Stimulated activated CD4-positive, alpha-beta T cell treated with anti-CD3 and anti-CD28 coated beads, Interleukin-1b, Interleukin-23, amount 100 ng/mL, for 48 hours (primary cell): ENCODE data around the gene RHOJ.
"Not testable (repeated sequence)": the region's sequence is repeated elsewhere in the genome, so short reads cannot be mapped to it uniquely, and the experiment has no call there.

Experiments used
- DNase-seq: peaks from one replicate; pipeline ENCODE4 v3.0.0-alpha.2; 2020

The RHOJ gene

DNA sequence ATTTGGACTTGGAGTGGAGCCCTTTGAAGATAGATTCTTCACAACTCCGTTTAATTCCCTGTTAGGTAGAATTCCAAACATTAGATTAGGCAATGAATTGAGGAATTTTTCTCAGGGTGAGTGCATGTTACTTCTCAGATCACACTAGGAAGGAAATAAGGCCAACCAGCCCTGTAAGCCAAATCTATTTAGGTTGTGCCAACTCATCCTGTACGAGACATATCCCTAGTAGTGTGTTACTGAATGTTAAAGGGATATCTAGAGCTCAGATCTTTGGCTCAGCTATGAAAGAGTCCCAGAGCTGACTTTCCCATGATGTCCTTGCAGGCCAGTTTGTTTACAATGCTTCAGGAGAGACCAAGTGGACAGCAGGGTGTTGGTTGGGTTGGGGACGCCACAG, 68.9 kb downstream of the RHOJ start:
- DNase-seq, result no peak

DNA sequence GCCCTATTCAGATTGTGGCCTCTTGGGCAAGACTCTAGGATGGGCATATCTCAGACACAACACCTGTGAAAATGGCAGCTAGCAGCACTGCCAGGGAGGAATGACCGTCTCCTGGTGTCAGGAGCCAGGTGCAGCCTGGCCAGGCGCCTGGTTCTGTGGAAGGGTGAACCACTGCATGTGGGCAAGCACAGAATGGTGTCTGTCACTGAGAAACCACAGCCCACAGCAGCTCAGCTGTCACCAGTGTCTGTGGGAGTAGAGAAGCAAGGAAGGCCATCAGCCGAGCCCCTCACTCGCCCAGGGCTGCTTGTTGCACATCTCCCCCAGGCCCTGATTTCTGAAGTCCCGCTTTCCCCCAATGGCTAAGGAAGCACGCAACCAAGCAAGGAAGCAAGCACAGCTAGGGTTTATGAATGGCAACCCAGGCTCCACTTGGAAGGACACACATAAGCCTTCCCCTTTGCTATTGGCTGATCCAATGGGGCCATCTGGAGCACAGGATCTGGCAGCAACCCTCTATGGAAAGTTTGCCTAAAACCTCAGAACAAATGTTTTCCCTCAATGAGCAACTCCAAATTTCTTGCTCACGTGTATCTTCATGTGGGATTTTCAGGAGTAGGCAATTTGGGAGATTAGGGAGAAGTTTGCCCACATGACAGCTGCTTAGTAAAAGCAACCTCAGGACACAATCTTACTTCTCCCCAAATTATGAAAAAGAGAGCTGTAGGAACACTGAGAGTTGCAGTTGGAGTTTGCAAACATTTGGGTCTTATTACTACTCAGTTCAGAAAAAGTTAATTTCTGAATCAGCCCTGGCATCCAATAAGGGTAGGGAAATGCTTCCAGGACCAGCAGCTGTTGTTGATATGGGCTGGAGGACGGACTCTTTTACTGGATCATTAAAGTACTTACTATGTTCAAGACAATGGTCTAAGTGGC, 69.7 kb downstream of the RHOJ start:
- DNase-seq, result no peak

DNA sequence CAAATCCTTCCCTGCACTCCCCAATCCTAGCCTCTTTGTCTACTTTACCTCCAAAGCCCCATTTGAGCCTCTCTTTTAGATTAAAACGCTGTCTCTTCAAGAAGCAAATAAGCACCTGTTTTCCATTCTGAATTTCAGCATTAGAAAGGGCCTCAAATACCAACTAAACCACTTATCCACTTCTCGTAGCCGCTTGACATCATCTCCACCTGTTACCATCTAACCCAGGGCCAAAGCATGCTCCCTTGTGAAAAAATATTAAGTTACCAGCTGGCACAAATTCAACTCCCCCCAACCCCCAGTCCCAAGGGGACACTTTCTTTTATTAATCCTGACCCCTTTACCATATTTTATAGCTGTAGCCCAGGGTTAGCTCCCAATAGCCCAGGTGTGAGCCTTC, 71.4 kb downstream of the RHOJ start:
- no peak for DNase-seq

DNA sequence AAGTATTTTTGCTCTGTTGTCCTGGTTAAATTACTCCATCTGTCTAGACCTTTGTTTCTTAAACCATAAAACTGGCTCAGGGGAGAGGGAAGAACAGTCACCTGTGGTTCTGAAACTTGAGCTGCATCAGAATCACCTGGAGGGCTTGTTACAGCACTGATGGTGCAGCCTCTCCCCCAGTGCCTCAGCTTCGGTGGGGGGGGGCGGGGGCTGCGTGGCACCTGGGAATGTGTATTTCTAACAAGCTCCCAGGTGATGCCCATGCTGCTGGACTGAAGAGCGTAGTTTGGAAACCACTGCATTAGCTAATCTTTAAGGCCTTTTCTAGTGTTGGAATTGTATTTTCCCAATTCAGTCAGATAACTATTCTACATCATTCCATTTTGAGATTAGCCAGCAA, 71.8 kb downstream of the RHOJ start:
- no peak for DNase-seq

DNA sequence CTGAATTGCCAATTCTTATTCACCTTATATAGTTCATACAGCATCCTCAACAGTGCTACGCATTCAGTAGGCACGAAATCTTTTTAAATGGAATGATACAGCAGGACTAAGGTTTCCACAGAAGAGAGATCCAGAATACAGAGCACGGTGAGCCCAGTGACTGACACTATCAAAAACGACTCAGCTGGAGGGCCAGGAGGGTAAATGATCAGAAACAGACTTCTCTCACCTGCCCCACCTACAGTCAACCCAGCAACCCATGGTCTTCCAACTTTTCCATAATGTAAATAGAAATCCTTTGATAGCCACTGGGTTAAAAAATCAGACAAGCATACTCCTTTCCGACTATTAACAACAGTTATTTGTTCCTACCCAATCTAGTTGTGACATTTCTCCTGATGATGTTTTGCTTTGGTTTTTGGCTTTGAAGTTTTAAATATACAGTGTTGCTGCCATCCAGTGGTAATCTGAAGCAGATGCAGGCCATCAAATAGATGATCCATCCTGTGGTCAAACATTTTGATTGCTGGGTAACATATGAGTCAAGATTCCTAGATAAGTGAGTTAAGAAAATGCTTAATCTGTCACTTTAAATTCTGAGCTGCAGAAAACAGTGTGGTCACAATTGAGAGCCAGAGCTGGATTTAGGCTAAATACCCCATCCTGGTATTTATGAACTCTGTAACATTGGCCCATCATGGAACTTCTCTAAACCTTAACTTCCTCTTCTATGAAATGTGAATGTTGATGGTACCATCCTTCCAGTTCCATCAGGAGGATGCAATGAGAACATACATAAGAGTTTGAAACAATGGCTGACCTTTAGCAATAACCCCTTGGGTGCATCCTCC, 72.5 kb downstream of the RHOJ start:
- no peak for DNase-seq

DNA sequence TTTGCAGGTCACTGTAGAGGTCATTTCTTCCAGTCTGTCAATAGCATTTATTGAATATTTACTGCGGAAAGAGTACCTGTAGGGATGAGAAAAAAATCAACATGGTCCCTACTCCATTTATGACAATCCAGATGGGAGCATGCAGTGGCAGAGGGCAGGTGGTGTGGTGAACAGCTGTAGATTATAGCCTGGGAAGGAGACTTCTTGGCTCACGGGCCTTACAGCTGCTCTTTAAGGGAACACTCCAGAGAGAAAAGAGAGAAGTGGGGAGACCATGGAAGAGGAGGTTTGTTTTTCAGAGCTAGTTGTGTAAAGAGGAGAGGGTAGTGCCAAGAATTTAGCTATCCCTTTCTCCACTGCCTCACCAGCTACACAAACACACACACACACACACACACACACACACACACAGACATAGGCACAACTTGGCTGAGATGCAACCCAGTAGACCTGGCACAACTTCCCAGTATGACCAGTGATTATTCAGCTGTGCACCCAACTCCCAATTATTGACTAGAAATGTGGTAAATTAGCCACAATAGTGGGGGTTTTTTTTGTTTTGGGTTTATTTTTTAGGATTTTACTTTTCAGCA, 73.4 kb downstream of the RHOJ start:
- DNase-seq, result no peak

DNA sequence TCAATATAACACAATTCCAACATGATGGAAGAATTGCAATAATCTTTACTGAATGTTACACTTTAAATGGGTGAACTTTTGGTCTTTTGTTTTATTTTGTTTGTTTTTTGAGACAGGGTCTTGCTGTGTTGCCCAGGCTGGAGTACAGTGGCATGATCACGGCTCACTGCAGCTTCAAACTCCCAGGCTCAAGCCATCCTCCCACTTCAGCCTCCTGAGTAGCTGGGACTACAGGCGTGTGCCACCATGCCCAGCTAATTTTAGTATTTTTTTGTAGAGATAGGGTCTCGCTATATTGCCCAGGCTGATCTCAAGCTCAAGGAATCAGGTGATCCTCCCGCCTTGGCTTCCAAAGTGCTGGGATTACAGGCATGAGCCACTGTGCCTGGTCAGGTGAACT, 75.7 kb downstream of the RHOJ start:
- DNase-seq, result not testable (repeated sequence)

DNA sequence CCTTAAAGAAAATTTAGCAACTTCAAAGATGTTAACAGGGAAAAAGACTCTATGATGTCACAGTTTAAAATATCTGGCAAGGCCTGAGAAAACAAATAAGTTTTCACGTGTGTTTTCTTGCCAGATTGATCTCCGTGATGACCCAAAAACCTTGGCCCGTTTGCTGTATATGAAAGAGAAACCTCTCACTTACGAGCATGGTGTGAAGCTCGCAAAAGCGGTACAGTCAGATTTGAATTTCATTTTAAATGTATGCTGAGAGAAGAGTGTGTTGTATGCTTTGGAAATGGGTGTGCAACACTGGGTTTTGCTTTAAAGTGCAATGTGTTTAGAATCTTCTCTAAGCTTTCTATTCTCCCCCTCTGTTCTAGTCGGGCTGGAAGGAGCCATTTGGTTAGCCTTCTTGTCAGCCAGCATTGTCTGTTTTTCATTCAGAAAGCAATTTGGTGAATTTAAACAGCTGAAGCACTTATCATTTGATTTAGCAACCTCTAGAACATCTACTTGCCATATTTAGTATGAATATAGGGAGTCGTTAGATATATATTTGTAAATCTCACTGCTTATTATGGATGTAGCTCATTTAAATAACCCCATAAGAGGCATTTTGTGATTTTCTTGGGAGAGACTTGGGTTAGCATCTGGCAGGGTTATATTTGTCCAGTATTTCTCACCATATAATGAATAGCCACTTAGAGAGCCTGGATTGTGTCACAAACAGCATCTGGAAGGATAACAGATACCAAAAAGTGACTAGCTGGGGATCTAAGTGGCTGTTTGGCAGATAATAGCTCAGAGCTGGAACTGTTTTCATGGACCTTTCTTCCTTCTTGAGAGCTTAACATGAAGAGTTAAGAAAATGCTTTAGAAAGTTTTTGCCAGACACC, 79.0 kb downstream of the RHOJ start:
- DNase-seq, result no peak

DNA sequence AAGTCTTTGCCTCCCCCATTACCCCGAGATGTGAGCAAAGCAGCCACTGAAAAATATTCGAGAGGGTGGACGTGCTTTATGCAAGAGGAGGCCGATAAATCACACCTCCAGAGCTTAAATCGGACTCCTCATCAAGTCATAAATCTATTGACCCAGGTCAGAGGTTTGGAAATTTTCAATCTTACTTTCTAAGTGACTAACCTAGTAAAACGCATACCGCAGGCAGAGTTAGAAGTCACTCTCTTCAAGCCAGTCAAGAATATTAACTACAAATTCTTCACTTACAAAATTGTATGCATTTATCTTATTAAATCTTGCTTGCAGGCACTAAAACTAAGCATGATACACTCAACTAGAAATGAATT, 79.6 kb downstream of the RHOJ start:
- no peak for DNase-seq

DNA sequence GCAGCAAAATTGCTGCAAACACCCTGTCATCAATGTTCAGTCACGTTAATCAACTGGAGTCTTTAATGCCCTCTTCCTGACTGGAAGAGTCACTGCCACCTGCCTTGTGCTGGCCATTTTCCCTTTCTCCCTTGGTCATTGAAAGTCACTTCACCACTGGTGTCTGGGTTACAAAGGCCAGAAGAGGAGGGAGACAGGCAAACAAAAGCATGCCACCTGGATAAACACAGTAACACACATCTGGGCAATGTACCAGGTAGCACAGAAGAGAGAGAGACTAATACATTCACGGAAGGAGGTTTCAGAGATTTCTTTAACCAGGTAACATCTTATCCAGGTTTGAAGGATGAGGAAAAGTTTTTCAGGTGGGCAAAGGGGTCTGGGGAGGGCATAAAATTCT, 81.8 kb downstream of the RHOJ start:
- no peak for DNase-seq

DNA sequence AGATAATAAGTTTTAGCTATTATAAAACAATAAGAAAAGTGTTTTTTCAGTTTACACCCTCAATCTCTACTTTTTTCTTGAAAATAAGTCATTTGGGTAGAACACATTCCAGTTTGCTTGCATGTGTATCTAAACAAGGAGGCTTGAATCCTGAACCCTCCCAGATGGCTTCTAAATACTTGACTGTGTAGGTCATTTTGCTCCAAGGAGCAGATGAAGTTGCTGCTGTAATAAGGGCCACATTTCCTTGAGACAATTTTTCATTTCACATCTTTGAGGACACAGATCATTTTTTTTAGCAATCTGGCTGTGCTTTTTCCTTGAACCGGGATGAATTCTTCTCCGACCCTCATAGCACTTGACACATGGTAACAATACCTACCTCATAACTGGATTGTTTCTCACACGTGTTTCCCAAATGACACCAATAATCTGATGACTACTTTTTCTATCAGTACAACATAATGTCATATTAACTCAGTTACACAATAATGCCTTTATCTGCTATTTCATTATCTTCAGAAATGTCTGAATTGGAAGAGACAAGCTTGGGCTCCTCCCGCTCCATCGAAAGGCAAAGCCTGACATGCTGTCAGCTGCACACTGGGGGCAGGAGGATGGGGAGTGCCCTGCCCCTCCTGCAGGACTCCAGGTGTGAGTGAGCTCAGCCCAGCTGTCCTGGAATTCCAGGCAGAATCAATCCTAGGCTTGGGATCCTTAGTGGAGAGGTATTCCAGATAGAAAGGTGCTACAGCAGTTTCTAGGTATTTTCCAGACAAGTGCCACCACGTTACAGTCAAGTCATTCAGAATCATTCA, 83.6 kb downstream of the RHOJ start:
- DNase-seq, result no peak

DNA sequence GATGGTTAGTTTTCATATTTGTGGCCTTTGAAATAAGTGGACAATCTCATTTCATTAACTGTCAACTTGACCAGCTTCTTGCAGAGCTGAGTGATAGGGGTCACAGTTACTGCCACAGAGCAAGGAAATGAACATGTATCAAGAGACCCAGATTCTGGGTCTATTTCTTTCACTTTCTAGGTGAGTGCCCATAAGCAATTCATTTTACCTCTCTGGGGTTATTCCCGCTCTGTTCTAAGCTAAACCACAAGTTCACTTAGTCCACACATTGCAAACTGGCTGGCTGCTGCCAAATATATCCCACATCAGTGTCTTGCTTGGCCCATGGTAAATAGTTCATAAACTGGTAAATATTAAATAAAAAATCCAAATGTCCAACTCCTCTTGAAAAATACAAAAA, 84.6 kb downstream of the RHOJ start:
- no peak for DNase-seq

DNA sequence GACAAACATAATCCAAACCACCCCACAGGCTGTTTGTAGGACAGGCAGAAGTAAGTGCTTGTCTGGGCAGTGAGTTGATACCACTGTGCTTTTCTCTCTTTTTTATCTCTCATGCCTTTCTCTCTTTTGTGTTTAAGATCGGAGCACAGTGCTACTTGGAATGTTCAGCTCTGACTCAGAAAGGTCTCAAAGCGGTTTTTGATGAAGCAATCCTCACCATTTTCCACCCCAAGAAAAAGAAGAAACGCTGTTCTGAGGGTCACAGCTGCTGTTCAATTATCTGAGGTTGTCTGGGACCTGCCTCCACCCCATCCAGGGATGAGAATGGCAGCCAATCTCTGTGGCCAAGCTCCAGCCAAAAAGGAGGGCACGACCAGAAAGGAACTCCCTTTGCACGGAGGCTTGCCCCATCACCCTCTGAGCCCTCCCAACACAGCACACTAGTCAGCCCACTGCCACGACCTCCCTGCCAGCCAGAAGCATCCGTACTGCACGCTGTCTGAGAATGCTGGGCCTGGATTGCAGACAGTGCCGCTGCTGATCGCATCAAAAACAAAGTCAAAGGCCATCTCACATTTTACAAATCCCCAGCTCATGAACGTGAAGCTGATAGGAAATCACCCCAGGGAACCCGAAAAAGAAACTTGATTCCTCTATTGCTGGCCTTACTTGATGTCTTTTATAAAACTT, 86.6 kb downstream of the RHOJ start:
- DNase-seq, result no peak

DNA sequence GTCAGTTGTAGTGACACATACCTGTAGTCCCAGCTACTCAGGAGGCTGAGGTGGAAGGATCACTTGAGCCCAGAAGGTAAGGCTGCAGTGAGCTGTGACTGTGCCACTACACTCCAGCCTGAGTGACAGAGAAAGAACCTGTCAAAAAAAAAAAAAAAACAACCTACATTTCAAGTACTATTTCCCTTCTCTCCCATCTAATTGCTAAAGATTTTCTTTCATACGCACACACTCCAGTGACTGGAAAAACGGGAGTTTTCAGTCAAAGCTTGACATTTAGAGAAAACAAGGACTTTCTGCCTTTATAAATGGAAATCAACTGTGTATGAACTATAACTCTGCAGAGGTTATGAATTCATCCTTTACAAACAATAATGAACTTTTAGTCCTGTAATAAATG, 88.6 kb downstream of the RHOJ start:
- no peak for DNase-seq

DNA sequence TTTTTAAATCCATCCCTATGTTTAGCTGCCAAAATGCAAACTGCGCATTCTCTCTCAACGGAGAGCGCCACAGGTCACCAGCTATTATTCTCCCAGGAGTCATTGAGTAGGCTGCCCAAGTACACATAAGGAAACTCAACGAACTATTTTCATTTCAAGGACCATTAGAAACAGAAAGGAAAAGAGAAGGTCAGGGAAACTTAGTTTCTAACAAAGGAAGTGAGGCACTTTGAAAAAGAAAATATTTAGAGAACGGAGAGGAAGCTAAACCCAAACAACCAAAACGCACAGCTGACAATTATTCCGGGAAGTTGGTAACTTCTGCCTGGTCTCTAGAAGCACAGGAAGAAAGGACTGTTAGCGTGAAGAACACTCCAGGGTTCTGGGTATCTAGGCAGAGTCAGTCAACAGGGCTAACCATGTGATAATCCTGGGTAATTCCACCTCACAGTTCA, 91.0 kb downstream of the RHOJ start:
- no peak for DNase-seq

DNA sequence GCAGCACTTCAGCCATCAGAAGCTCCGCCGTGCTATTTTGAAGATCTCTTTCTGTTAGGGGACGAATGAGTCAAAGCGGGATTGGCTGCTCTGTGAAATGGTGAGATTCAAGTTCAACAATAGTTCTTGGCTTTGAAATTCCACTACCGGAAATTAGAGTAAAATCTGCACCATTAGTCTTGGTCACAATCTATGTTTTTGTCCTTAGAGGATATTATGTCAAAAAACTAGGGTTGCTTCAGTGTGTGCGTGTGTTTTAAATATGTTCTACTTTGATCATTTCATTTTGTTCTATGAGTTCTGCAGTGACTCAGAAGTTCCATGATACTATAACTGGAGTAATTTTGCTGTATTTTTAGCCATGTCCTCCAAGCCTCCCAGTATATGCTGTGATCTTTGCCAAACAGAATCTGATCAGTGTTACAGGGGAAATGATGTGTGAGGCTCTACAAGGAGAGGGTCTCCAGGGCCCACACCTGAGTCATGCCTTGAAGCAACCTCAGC, 91.9 kb downstream of the RHOJ start:
- no peak for DNase-seq

DNA sequence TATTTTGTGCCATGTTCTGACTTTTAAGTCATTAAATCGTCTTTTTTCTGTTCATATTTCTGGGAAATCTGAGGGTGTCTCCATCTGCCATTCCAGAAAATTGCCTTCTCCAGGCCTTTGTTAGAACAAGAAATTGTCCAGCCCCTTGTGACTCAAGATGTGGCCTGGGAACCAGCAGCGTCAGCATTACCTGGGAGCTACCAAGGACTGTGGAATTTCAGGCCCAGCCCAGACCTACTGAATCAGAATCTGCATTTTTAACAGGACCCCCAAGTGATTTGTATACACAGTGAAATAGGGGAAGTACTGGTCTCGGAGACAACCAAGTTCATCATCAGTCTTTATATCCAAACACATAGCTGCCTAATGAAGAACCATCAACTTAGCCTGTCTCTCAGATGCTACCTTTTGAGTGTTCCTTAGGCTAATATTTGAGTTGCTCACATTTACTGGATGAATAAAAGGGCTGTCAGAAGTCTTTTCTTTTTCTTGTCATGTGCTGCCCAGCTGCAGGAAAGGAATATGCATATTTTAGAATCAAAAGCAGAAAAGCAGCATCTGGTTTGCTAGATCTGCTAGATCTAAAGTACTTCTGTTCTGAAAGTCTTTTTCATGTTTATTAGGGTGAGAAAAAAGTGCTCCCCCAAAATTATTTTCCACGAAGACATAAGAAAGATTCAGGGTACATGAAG, 93.3 kb downstream of the RHOJ start:
- no peak for DNase-seq

DNA sequence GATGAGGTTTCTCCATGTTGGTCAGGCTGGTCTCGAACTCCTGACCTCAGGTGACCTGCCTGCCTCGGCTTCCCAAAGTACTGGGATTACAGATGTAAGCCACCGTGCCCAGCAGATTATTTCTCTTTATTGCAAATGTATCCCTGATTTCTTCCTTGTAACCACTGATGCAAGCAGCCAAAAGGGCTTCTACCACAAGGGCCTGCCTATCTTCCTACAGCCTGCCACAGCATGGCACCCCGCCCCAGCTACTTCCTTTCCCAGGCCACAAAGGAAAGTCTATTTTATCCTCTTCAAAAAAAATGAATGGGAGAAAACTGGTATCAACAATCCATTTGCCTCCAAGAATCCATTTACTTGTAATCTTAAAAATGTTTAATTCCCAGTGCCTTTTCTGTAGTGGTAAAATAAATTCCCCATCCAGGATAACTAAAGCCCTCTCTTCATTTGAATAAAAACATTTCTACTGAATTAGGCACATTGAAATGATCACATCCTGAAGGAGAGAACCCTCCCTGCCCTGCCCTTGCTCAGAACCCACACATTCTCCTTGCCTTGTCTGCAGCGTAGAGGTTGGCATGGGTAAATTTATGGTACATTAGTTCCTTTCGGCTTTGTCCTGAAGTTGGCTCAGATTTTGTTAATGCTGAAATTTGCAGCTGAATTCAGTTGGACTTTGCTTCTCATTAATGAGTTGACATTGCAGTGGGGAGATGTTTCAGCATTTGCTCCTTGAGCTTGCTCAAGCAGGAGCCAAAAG, 95.3 kb downstream of the RHOJ start:
- no peak for DNase-seq

DNA sequence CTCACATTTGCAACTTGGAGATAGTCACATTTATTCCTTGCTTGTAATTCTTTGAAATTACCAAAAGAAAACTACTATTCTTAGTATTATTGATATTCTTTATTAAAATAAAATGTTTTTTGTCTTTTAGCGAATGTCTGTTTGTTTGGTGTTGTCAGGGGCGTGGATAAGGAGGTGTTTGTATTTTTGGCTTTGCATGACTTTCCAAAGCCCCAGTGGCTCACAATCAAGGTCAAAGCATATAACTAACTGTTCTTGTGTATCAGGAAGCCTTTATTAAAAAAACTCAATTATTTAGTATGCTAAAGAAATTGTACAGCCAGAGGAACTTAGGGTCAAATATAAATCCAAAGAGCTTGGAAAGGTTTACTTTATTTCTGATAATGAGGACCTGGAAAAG, 96.6 kb downstream of the RHOJ start:
- no peak for DNase-seq
